ENCODE measurements around the gene SMYD3. TPM values are rescaled to one million over a fixed set of nuclear protein-coding genes. Genes with fewer than 3 reads are reported as not detected.

The SMYD3 gene
- total RNA-seq, 4 donors from 2014 or later, result 15.6 to 21.1 (median 18.4) TPM

GRCh38 chr1:245814651-245815050 lies 692.4 kb downstream of the SMYD3 start:
- no peak for TF ChIP-seq CTCF (IDR thresholded peaks at IDR 0.05; ENCODE audit: low read depth)

GRCh38 chr1:245812278-245812677 lies 694.8 kb downstream of the SMYD3 start:
- no peak for TF ChIP-seq CTCF (IDR thresholded peaks at IDR 0.05; ENCODE audit: low read depth)

GRCh38 chr1:245810789-245811337 lies 696.2 kb downstream of the SMYD3 start:
- TF ChIP-seq CTCF (IDR thresholded peaks at IDR 0.05; ENCODE audit: low read depth), result no peak

GRCh38 chr1:245810181-245810769 lies 696.8 kb downstream of the SMYD3 start:
- no peak for TF ChIP-seq CTCF (IDR thresholded peaks at IDR 0.05; ENCODE audit: low read depth)

GRCh38 chr1:245809361-245809760 lies 697.7 kb downstream of the SMYD3 start:
- no peak for TF ChIP-seq CTCF (IDR thresholded peaks at IDR 0.05; ENCODE audit: low read depth)

- TF ChIP-seq CTCF (IDR thresholded peaks at IDR 0.05; ENCODE audit: low read depth), result no peak
Observed at GRCh38 chr1:245807954-245808719, 698.9 kb downstream of the SMYD3 start.

- no peak for TF ChIP-seq CTCF (IDR thresholded peaks at IDR 0.05; ENCODE audit: low read depth)
Observed at GRCh38 chr1:245807306-245807705, 699.8 kb downstream of the SMYD3 start.
